ENCODE data around the gene PTPRE.

The PTPRE gene

DNA sequence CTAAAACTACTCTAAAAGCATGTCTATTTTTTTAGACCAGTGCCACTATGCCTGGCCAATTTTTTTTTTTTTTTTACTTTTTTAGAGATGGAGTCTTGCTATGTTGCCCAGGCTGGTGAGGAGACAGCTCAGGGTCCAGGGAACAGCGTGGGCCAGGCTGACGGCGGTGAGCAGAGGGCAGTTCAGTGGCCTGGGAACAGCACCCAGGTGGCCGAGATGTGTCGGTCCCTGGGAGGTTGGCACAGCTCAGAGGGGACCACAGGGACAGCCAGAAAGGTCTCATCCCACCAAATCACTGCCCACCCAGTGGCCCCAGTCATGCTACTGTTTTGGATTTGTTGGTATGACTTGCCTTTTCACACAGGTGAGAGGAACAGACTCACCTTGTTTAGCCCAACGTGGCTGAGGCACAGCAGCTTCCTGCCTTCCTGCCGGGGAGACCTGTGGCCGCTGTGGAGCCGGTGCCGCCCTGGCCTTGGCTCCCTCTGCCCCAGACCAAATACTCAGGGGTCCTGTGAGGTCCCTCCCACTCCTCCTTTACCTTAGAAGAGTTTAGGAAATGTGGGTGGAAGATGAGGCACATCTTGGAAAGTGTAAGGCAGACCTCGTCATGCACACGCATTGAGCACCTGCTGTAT, 109.6 kb downstream of the PTPRE start:
- TF ChIP-seq, protein P1, sequence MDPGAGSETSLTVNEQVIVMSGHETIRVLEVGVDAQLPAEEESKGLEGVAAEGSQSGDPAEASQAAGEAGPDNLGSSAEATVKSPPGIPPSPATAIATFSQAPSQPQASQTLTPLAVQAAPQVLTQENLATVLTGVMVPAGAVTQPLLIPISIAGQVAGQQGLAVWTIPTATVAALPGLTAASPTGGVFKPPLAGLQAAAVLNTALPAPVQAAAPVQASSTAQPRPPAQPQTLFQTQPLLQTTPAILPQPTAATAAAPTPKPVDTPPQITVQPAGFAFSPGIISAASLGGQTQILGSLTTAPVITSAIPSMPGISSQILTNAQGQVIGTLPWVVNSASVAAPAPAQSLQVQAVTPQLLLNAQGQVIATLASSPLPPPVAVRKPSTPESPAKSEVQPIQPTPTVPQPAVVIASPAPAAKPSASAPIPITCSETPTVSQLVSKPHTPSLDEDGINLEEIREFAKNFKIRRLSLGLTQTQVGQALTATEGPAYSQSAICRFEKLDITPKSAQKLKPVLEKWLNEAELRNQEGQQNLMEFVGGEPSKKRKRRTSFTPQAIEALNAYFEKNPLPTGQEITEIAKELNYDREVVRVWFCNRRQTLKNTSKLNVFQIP (CRISPR knock-in tag; IDR thresholded peaks at IDR 0.05; ENCODE audit: borderline replicate concordance, low read depth), result no peak
- TF ChIP-seq ZC3H10 (CRISPR knock-in tag; IDR thresholded peaks at IDR 0.05), result no peak
- TF ChIP-seq TOX (CRISPR knock-in tag; IDR thresholded peaks at IDR 0.05; ENCODE audit: borderline replicate concordance), result no peak
- TF ChIP-seq OSR1 (CRISPR knock-in tag; IDR thresholded peaks at IDR 0.05), result no peak
- TF ChIP-seq TSHZ2 (CRISPR knock-in tag; IDR thresholded peaks at IDR 0.05), result no peak
- TF ChIP-seq ZNF70 (CRISPR knock-in tag; IDR thresholded peaks at IDR 0.05), result no peak
- no peak for TF ChIP-seq ZNF565 (CRISPR knock-in tag; conservative IDR thresholded peaks at IDR 0.05; ENCODE audit: low read depth)
- TF ChIP-seq CREB5 (CRISPR knock-in tag; IDR thresholded peaks at IDR 0.05; ENCODE audit: low read depth), result no peak
- TF ChIP-seq ESRRG (CRISPR knock-in tag; IDR thresholded peaks at IDR 0.05), result no peak
- no peak for ATAC-seq

DNA sequence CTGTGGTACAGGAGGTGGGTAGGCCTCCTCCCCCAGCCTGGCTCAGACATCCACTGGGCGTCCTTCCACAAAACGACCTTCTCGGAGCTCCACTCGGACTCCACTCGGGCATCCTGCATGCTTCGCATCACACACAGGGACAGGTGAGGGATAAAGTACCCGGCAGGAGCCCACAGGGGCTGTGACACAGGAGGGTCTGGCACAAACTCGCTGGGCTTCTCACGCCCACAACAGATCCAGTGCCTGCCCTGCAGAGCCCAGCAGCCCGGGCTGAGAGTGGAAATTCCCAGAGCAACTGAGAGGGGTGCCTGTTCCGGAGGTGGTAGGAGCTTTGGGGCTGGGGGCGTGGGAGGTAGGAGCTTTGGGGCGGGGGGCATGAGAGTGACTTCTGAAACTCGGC, 110.9 kb downstream of the PTPRE start:
- no peak for TF ChIP-seq ESRRG (CRISPR knock-in tag; IDR thresholded peaks at IDR 0.05)

GRCh38 chr10:128018236-128018635, 111.3 kb downstream of the PTPRE start:
- TF ChIP-seq, protein P1 (CRISPR knock-in tag; IDR thresholded peaks at IDR 0.05; ENCODE audit: borderline replicate concordance, low read depth), result no peak
- TF ChIP-seq, protein P2, sequence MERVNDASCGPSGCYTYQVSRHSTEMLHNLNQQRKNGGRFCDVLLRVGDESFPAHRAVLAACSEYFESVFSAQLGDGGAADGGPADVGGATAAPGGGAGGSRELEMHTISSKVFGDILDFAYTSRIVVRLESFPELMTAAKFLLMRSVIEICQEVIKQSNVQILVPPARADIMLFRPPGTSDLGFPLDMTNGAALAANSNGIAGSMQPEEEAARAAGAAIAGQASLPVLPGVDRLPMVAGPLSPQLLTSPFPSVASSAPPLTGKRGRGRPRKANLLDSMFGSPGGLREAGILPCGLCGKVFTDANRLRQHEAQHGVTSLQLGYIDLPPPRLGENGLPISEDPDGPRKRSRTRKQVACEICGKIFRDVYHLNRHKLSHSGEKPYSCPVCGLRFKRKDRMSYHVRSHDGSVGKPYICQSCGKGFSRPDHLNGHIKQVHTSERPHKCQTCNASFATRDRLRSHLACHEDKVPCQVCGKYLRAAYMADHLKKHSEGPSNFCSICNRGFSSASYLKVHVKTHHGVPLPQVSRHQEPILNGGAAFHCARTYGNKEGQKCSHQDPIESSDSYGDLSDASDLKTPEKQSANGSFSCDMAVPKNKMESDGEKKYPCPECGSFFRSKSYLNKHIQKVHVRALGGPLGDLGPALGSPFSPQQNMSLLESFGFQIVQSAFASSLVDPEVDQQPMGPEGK (CRISPR knock-in tag; IDR thresholded peaks at IDR 0.05; ENCODE audit: borderline replicate concordance), result no peak
- TF ChIP-seq CREB5 (CRISPR knock-in tag; IDR thresholded peaks at IDR 0.05; ENCODE audit: low read depth), result no peak
- no peak for TF ChIP-seq OSR1 (CRISPR knock-in tag; IDR thresholded peaks at IDR 0.05)
- TF ChIP-seq ESRRG (CRISPR knock-in tag; IDR thresholded peaks at IDR 0.05), result no peak
- no peak for TF ChIP-seq ISL1 (CRISPR knock-in tag; IDR thresholded peaks at IDR 0.05)
- TF ChIP-seq TCF4 (CRISPR knock-in tag; IDR thresholded peaks at IDR 0.05; ENCODE audit: borderline replicate concordance), result no peak
- no peak for TF ChIP-seq CSDC2 (CRISPR knock-in tag; IDR thresholded peaks at IDR 0.05)
- TF ChIP-seq ZNF565 (CRISPR knock-in tag; conservative IDR thresholded peaks at IDR 0.05; ENCODE audit: low read depth), result no peak
- TF ChIP-seq TOX (CRISPR knock-in tag; IDR thresholded peaks at IDR 0.05; ENCODE audit: borderline replicate concordance), result no peak
- no peak for ATAC-seq

More for the DNA sequence above, 110.9 kb downstream of the PTPRE start:
- no peak for ATAC-seq

DNA sequence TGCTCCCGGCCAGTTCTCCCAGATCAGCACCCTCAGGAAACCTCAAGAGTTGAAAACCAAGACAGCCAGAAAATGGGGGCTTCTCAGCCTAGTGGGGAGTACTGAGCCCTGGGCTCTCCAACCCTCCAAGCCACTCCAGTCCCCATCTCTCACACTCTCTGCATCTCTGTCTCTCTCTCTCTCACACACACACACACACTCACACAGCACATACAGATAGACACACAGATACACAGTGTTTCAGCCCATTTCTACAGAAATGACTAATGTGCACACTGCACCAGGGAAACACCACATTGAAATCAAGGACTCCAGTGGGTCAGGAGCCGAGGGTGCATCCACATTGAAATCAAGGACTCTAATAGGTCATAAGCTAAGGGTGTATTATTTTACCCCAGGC, 111.8 kb downstream of the PTPRE start:
- no peak for ATAC-seq
- TF ChIP-seq, protein P2 (CRISPR knock-in tag; IDR thresholded peaks at IDR 0.05; ENCODE audit: borderline replicate concordance), result no peak
- TF ChIP-seq SNAI2 (CRISPR knock-in tag; IDR thresholded peaks at IDR 0.05), result no peak
- TF ChIP-seq CSDC2 (CRISPR knock-in tag; IDR thresholded peaks at IDR 0.05), result no peak
- TF ChIP-seq TOX (CRISPR knock-in tag; IDR thresholded peaks at IDR 0.05; ENCODE audit: borderline replicate concordance), result no peak
- TF ChIP-seq, protein P3, sequence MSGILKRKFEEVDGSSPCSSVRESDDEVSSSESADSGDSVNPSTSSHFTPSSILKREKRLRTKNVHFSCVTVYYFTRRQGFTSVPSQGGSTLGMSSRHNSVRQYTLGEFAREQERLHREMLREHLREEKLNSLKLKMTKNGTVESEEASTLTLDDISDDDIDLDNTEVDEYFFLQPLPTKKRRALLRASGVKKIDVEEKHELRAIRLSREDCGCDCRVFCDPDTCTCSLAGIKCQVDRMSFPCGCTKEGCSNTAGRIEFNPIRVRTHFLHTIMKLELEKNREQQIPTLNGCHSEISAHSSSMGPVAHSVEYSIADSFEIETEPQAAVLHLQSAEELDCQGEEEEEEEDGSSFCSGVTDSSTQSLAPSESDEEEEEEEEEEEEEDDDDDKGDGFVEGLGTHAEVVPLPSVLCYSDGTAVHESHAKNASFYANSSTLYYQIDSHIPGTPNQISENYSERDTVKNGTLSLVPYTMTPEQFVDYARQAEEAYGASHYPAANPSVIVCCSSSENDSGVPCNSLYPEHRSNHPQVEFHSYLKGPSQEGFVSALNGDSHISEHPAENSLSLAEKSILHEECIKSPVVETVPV (CRISPR knock-in tag; IDR thresholded peaks at IDR 0.05), result no peak
- TF ChIP-seq ZFP3 (CRISPR knock-in tag; IDR thresholded peaks at IDR 0.05), result no peak
- no peak for TF ChIP-seq ZNF70 (CRISPR knock-in tag; IDR thresholded peaks at IDR 0.05)
- no peak for TF ChIP-seq ISL1 (CRISPR knock-in tag; IDR thresholded peaks at IDR 0.05)
- TF ChIP-seq ESRRG (CRISPR knock-in tag; IDR thresholded peaks at IDR 0.05), result no peak

All from SK-N-SH treated with all-trans-retinoic acid at 6 μM for 48 hours (cell line).